ENCODE data around the gene FARP1.
A peak's percentile ranks its signal among the peaks of the same experiment; 100 is the strongest.

The FARP1 gene

GRCh38 chr13:98133946-98134345 lies 8.9 kb upstream of the FARP1 start:
- peak; percentile 9 for DNase-seq (ENCODE audit: low spot score)

DNA sequence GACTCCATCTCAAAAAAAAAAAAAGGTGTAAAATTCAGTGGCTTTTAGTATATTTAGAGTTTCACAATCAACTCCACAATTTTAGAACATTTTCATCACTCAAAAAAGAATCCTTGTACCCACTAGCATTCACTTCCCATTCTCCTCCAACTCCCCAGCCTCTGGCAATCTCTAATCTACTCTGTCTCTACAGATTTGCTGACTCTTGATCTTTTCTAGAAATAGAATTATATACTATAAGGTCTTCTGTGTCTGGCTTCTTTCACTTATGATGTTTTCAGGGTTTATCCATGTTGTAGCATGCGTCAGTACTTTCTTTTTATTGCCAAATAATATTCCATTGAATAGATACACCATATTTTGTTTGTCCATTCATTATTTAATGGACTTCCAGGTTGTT lies 8.0 kb upstream of the FARP1 start:
- DNase-seq (ENCODE audit: low spot score), result no peak

GRCh38 chr13:98141091-98141490 lies 1.8 kb upstream of the FARP1 start:
- DNase-seq (ENCODE audit: low spot score), result no peak

- DNase-seq (ENCODE audit: low spot score), result no peak
Measured at GRCh38 chr13:98141509-98142379, 1.1 kb upstream of the FARP1 start.

DNA sequence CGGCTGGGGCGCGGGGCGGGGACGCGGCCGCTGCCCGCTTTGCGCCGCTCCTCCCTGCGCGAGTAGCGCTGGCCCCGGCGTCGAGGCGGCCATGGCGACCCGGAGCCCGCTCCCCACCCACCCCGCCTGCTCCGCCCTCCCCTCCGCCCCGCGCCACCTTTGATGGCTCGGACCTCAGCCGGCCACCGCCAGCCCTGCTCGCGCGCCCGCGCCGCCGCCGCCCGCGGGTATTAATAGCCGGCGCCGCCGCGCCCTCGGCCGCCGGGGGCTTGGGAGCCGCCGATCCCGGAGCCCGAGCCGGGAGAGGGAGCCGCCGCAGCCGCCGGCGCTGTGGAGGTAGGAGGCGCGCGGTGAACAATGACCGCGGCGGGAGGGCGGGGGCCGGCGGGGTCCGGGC lies 261 bp downstream of the FARP1 start:
- no peak for DNase-seq (ENCODE audit: low spot score)

- no peak for DNase-seq (ENCODE audit: low spot score)
Measured at GRCh38 chr13:98143601-98144026, 720 bp downstream of the FARP1 start.

- DNase-seq (ENCODE audit: low spot score), result no peak
Measured at GRCh38 chr13:98144027-98144741, 1.3 kb downstream of the FARP1 start.

DNA sequence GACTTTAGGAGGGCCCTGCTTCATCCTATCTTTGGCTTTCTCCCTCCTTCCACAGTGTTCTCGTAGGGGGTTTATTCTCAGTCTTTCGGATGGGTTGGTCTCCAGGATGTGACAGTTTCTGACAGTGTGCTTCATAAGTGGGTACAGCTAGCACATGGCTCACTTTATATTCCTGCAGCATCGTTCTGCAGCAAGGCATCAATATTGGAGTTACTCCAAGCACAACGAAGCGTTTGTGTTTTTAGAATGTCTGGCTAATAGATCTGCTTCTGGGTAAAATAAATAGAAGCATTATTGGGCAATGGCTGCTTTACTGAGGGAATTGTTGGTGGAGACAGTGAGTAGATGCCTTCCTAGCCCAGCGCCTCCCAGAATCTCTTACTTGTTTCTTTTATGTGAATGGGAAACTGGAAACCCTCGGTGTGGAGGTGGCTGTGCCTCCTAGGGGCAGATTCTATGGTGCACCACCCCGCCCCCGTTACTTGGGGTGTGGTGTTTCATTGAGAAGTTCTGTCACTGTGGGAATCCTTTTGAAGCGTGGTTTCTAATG lies 2.0 kb downstream of the FARP1 start:
- DNase-seq (ENCODE audit: low spot score), result no peak

- no peak for DNase-seq (ENCODE audit: low spot score)
Measured at GRCh38 chr13:98147521-98147920, 4.6 kb downstream of the FARP1 start.

DNA sequence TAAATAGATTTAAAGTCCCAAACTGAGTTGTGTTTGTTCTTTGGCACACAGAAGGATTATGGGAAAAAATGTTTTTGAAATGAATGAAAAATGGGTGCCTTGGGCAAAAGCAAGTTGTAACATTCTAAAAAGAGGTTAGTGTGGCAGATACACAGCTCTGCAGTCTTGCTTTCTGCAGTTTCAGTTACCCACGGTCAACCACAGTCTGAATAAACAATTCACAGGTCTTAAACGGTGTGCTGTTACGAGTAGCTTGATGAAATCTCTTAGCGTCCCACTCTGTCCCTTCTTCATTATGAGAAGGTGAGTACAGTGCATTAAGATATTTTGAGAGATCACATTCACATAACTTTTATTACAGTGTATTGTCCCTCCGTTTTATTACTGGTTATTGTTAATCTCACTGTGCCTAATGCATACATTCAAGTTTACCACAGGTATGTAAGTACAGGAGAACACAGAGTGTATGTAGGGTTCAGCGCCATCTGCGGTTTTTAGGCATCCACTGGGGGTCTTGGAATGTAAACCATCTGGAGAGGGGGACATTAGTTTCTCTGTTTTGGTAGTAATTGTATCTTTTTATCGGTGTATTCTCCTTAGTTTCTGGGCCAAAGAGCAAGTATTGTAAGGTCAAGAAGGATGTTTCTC lies 8.1 kb downstream of the FARP1 start:
- no peak for DNase-seq (ENCODE audit: low spot score)

DNA sequence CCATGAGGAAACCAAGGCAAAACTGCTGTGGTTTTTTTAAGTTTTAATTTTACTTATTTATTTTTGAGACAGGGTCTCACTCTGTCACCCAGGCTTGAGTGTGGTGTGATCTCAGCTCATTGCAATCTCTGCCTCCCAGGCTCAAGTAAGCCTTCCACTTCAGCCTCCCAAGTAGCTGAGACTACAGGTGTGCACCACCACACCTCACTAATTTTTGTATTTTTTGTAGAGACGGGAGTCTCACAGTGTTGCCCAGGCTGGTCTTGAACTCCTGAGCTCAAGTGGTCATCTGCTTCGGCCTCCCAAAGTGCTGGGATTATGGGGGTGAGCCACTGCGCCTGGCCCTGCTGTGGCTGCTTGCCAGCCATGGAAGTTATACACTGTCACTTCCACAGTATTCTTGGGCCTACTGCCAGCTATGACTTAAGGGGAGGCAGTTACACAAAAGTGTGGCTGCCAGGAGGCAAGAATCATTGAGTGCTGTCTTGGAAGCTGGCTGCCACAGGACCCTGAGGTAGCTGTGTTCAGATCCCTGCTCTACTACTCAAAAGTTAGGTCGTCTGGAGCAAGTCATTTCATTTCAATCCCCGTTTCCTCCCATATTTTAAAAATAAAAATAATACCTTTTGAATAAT lies 12.7 kb downstream of the FARP1 start:
- DNase-seq (ENCODE audit: low spot score), result no peak

GRCh38 chr13:98156259-98156658 lies 13.4 kb downstream of the FARP1 start:
- no peak for DNase-seq (ENCODE audit: low spot score)

GRCh38 chr13:98157188-98157587 lies 14.3 kb downstream of the FARP1 start:
- DNase-seq (ENCODE audit: low spot score), result no peak

DNA sequence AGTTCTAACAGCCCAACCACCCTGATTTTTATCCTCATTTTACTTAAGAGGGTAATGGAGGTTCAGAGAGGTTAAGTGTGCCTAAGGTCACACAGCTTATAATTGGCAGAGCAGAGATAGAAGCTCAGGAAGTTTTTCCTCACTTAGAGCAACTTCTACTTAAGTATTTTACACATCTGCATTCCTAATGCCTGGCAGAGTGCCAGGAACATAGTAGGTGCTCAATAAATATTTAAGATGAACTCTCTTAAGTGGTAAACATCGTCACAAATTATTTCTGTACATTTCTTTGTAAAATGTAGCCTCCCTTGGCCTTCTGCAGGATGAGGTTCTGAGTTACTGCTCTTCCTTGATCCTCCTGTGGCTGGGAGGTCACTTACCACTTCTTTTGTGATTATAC lies 14.7 kb downstream of the FARP1 start:
- DNase-seq (ENCODE audit: low spot score), result no peak

- DNase-seq (ENCODE audit: low spot score), result no peak
Measured at GRCh38 chr13:98158172-98158899, 15.4 kb downstream of the FARP1 start.

DNA sequence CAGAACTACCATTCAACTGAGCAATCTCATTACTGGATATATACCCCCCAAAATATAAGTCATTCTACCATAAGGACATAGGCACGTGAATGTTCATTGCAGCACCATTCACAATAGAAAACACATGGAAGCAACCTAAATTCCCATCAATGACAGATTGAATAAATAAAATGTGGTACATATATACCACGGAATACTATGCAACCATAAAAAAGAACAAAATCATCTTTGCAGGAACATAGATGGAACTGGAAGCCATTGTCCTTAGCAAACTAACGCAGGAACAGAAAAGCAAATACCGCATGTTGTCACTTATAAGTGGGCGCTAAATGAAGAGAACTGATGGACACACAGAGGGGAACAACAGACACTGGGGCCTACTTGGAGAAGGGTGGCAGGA lies 20.0 kb downstream of the FARP1 start:
- no peak for DNase-seq (ENCODE audit: low spot score)

GRCh38 chr13:98169331-98169730 lies 26.4 kb downstream of the FARP1 start:
- no peak for DNase-seq (ENCODE audit: low spot score)

GRCh38 chr13:98171900-98172589 lies 29.2 kb downstream of the FARP1 start:
- DNase-seq (ENCODE audit: low spot score), result no peak

DNA sequence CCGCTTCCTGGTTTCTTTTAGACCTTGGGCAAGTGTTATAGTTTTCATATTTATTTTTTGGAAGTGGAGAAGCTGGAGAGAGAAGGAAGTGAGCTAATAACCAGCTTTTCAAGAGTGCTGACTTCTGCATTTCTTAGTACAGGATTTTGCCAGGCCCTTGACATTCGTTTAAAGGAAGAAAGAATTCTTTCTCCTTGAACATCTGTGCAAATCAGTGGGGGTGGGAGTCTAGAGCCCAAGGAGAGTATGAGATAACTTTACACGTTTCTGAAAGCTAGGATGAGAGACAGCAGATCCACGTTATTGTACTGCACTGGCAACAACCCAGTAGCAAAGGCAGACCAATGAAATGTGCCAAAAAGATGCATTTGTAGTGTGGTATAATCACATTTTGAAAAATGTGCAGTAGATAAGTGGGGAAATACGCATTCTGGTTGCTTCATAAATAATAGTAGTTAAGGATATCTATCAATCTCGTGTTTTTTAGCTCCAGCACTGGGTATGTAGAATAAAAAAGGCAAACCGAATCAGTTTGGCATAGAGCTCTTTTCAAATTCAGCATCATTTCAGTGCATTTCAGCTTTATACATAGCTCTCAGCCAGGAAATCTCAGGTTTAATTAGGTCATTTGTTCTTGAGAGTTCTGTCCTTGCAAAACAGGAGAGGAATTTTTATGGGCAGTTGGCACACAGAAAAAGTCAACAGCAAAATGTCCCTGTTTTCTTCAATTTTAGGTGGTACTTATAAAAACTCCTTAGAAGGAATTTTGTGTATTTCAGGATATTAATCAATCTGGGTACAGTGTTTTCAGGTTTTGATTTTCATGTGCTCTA lies 29.9 kb downstream of the FARP1 start:
- DNase-seq (ENCODE audit: low spot score), result no peak
